Neural cell (in vitro differentiated cells): ENCODE results near the gene DBNDD1. TPM values are rescaled to one million over a fixed set of nuclear protein-coding genes. Genes with fewer than 3 reads are reported as not detected.

Experiments
- H2AFZ ChIP-seq: fragments of 200-600, 300-800 bp; sonication (generic), shearing (Covaris generic); 2 replicates; pipeline ENCODE4 v1.6.0; 2014; ENCODE audit warnings: low read depth, mild to moderate bottlenecking, antibody characterized with exemption, low read length, moderate library complexity
- H3F3A ChIP-seq: fragments of 200-600 bp; shearing (Covaris generic); 2 replicates; pipeline ENCODE4 v1.6.1; 2016; ENCODE audit warnings: mild to moderate bottlenecking, moderate library complexity, mixed read lengths, antibody characterized with exemption, low read length; ENCODE audit not compliant: insufficient read depth, poor library complexity, severe bottlenecking
- H3K27ac ChIP-seq: fragments of 200-600, 300-800 bp; sonication (generic), shearing (Covaris generic); 2 replicates; pipeline ENCODE4 v1.5.1; 2014; ENCODE audit warnings: mild to moderate bottlenecking, low read length, moderate library complexity
- H3K27me3 ChIP-seq: fragments of 300-800, 200-600 bp; sonication (generic), shearing (Covaris generic); 2 replicates; pipeline ENCODE4 v1.6.0; 2014; ENCODE audit warnings: mild to moderate bottlenecking, low read depth, low read length, moderate library complexity; ENCODE audit not compliant: insufficient read depth
- H3K36me3 ChIP-seq: fragments of 300-800, 200-600 bp; sonication (generic), shearing (Covaris generic); 2 replicates; pipeline ENCODE4 v1.5.1; 2014; ENCODE audit warnings: mild to moderate bottlenecking, antibody characterized with exemption, low read length, moderate library complexity; ENCODE audit not compliant: insufficient read depth
- H3K4me2 ChIP-seq: fragments of 300-800, 200-600 bp; sonication (generic), shearing (Covaris generic); 2 replicates; pipeline ENCODE4 v1.6.0; 2014; ENCODE audit warnings: mild to moderate bottlenecking, low read length
- H3K4me3 ChIP-seq: fragments of 300-800, 200-600 bp; sonication (generic), shearing (Covaris generic); 2 replicates; pipeline ENCODE4 v1.5.1; 2014; ENCODE audit warnings: mild to moderate bottlenecking, low read length, moderate library complexity
- H3K79me2 ChIP-seq: fragments of 200-600 bp; shearing (Covaris generic); replicated peaks from 2 replicates; pipeline ENCODE4 v1.6.0; 2014; ENCODE audit warnings: mild to moderate bottlenecking, low read length, moderate library complexity; ENCODE audit not compliant: insufficient read depth
- H3K9ac ChIP-seq: fragments of 300-800, 200-600 bp; sonication (generic), shearing (Covaris generic); 2 replicates; pipeline ENCODE4 v1.6.1; 2016; ENCODE audit warnings: mild to moderate bottlenecking, low read length, mixed read lengths
- H3K9me2 ChIP-seq: fragments of 200-600 bp; shearing (Covaris generic); 2 replicates; pipeline ENCODE4 v1.6.1; 2016; ENCODE audit warnings: mild to moderate bottlenecking, low read length, mixed read lengths; ENCODE audit not compliant: insufficient read depth
- H3K9me3 ChIP-seq: fragments of 200-600, 300-800 bp; sonication (generic), shearing (Covaris generic); 2 replicates; pipeline ENCODE4 v1.6.1; 2016; ENCODE audit warnings: mild to moderate bottlenecking, mixed run types, low read length, moderate library complexity, mixed read lengths
- H4K20me1 ChIP-seq: fragments of 200-600 bp; shearing (Covaris generic); 2 replicates; pipeline ENCODE4 v1.6.1; 2016; ENCODE audit warnings: mild to moderate bottlenecking, mixed run types; ENCODE audit not compliant: insufficient read depth
- EP300 ChIP-seq: fragments of 450-650 bp; conservative IDR thresholded peaks from 2 replicates; pipeline ENCODE4 v1.6.1; 2014; ENCODE audit warnings: antibody characterized with exemption, mild to moderate bottlenecking, moderate library complexity; ENCODE audit not compliant: poor library complexity, severe bottlenecking
- EZH2 ChIP-seq: fragments of 200-600, 300-800 bp; shearing (Covaris generic), sonication (generic); IDR thresholded peaks from 2 replicates; pipeline ENCODE4 v1.6.1; 2014; ENCODE audit warnings: antibody characterized with exemption, low read length, borderline replicate concordance, mild to moderate bottlenecking; ENCODE audit not compliant: insufficient read depth, poor library complexity, severe bottlenecking
- MXI1 ChIP-seq: fragments of 450-650 bp; conservative IDR thresholded peaks from 2 replicates; pipeline ENCODE4 v1.6.1; 2014; ENCODE audit warnings: antibody characterized with exemption, mild to moderate bottlenecking; ENCODE audit not compliant: poor library complexity, severe bottlenecking
- POLR2AphosphoS5 ChIP-seq: IDR thresholded peaks from 2 replicates; pipeline ENCODE4 v1.6.1; 2012
- RAD21 ChIP-seq: fragments of 450-650 bp; conservative IDR thresholded peaks from 2 replicates; pipeline ENCODE4 v1.6.1; 2014; ENCODE audit warnings: antibody characterized with exemption, mild to moderate bottlenecking, moderate library complexity
- SMC3 ChIP-seq: fragments of 450-650 bp; conservative IDR thresholded peaks from 2 replicates; pipeline ENCODE4 v1.6.1; 2014; ENCODE audit warnings: antibody characterized with exemption, mild to moderate bottlenecking, moderate library complexity; ENCODE audit not compliant: poor library complexity
- TAF1 ChIP-seq: IDR thresholded peaks from 2 replicates; pipeline ENCODE4 v1.6.1; 2012; ENCODE audit warnings: low read depth
- polyA plus RNA-seq: library from polyadenylated mRNA; depleted of rRNA; stranded (reverse); fragments of >200 nt; gene quantifications from 2 replicates; pipeline ENCODE4 v1.2.3, GENCODE V29; 2014
- TF ChIP-seq, protein P1 (sequence below): fragments of 450-650 bp; IDR thresholded peaks from 2 replicates; pipeline ENCODE4 v1.5.1; 2014; ENCODE audit warnings: antibody characterized with exemption, mild to moderate bottlenecking, moderate library complexity; ENCODE audit not compliant: poor library complexity, severe bottlenecking
- TF ChIP-seq, protein P2 (sequence below): IDR thresholded peaks from 2 replicates; pipeline ENCODE4 v1.6.1; 2012; ENCODE audit warnings: borderline replicate concordance

Gene DBNDD1
- polyA plus RNA-seq, 1 donor from 2014 or later, result 15.4 TPM

DNA sequence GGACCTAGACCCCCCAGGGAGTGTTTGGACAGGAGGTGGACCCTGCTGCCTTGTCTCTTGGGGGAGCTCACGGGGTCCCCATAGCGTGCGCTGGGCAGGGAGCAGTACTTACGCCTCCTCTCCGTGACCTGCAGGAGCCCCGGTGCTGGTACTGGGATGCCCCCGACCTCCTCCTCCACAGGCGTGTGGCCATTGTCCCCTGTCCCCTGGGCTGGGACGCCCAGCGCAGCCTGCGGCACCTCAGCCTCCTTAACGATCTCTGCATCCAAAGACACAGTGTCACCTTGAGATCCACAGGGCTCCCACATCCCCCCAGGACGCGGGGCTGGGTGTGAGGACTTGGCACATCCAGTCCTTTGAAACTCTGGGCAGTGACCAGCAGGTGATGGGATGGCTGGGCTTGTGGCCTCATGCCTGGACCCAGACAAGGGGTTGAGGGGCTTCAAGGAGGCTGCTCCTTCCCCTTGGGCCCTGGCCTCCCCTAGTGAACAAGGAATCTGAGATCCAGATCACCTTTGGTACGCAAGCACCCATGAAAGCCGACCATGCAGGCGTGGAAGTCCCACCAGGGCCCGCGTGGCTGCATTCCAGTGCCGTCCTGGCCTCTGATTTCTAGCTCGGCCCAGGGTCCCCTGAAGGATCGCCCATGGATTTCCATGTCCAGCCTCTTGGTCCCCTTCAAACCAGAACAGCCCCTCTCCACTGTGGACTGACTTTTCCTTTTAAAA, 9.9 kb downstream of the DBNDD1 start:
- H3K4me3 ChIP-seq, result no peak overlapping the region

DNA sequence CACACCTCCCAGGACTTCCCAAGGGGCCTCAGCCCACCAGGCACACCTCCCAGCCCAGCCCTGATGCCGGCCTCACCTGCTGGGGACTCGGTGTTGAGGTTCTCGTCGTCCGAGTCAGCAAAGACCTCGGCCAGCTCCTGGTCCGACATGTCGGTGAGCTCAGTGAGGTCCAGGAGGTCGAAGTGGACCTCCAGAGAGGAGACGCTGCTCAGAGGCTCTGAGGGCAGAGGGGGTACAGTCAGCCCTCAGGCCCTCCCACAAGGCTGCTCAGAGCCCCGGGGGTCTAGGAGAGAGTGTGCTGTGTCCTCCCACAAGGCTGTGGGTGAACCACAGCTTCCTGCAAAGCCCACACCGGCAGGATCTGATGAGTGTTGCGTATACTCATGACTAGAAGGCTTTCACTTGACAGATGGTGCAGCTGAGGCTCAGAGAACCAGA, 10.5 kb downstream of the DBNDD1 start:
- no peaks in the 10 kb centered on the region for H3K27me3 ChIP-seq
- no peaks in the 10 kb centered on the region for H4K20me1 ChIP-seq
- H3K36me3 ChIP-seq, result no peaks in the 10 kb centered on the region
- H3K4me3 ChIP-seq, result no peak overlapping the region
- no peaks in the 10 kb centered on the region for H3F3A ChIP-seq
- H3K9ac ChIP-seq, result no peak overlapping the region
- no peak overlapping the region for H2AFZ ChIP-seq
- H3K79me2 ChIP-seq, result no peaks in the 10 kb centered on the region
- no peaks in the 10 kb centered on the region for H3K9me2 ChIP-seq
- no peak overlapping the region for H3K27ac ChIP-seq
- TF ChIP-seq MXI1 (no peak), POLR2AphosphoS5 (no peak), TAF1 (no peak), SMC3 (no peak), RAD21 (no peak), EZH2 (no peak), EP300 (no peak)
- TF ChIP-seq, protein P1, sequence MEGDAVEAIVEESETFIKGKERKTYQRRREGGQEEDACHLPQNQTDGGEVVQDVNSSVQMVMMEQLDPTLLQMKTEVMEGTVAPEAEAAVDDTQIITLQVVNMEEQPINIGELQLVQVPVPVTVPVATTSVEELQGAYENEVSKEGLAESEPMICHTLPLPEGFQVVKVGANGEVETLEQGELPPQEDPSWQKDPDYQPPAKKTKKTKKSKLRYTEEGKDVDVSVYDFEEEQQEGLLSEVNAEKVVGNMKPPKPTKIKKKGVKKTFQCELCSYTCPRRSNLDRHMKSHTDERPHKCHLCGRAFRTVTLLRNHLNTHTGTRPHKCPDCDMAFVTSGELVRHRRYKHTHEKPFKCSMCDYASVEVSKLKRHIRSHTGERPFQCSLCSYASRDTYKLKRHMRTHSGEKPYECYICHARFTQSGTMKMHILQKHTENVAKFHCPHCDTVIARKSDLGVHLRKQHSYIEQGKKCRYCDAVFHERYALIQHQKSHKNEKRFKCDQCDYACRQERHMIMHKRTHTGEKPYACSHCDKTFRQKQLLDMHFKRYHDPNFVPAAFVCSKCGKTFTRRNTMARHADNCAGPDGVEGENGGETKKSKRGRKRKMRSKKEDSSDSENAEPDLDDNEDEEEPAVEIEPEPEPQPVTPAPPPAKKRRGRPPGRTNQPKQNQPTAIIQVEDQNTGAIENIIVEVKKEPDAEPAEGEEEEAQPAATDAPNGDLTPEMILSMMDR, result no peak
- TF ChIP-seq, protein P2, sequence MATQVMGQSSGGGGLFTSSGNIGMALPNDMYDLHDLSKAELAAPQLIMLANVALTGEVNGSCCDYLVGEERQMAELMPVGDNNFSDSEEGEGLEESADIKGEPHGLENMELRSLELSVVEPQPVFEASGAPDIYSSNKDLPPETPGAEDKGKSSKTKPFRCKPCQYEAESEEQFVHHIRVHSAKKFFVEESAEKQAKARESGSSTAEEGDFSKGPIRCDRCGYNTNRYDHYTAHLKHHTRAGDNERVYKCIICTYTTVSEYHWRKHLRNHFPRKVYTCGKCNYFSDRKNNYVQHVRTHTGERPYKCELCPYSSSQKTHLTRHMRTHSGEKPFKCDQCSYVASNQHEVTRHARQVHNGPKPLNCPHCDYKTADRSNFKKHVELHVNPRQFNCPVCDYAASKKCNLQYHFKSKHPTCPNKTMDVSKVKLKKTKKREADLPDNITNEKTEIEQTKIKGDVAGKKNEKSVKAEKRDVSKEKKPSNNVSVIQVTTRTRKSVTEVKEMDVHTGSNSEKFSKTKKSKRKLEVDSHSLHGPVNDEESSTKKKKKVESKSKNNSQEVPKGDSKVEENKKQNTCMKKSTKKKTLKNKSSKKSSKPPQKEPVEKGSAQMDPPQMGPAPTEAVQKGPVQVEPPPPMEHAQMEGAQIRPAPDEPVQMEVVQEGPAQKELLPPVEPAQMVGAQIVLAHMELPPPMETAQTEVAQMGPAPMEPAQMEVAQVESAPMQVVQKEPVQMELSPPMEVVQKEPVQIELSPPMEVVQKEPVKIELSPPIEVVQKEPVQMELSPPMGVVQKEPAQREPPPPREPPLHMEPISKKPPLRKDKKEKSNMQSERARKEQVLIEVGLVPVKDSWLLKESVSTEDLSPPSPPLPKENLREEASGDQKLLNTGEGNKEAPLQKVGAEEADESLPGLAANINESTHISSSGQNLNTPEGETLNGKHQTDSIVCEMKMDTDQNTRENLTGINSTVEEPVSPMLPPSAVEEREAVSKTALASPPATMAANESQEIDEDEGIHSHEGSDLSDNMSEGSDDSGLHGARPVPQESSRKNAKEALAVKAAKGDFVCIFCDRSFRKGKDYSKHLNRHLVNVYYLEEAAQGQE, result no peak
- no peak overlapping the region for H3K4me2 ChIP-seq
- H3K9me3 ChIP-seq, result no peaks in the 10 kb centered on the region

More for the DNA sequence above, 9.9 kb downstream of the DBNDD1 start:
- H3K9me2 ChIP-seq, result no peaks in the 10 kb centered on the region
- no peak overlapping the region for H3K9ac ChIP-seq
- no peaks in the 10 kb centered on the region for H3F3A ChIP-seq
- H3K79me2 ChIP-seq, result no peaks in the 10 kb centered on the region
- H3K27ac ChIP-seq, result no peak overlapping the region
- no peaks in the 10 kb centered on the region for H3K9me3 ChIP-seq
- no peak overlapping the region for H2AFZ ChIP-seq
- no peaks in the 10 kb centered on the region for H3K36me3 ChIP-seq
- no peaks in the 10 kb centered on the region for H4K20me1 ChIP-seq
- H3K27me3 ChIP-seq, result no peaks in the 10 kb centered on the region
- TF ChIP-seq MXI1 (no peak), RAD21 (no peak), SMC3 (no peak), POLR2AphosphoS5 (no peak), EP300 (no peak), TAF1 (no peak), EZH2 (no peak)
- TF ChIP-seq, protein P2, result no peak
- TF ChIP-seq, protein P1, result no peak
- no peak overlapping the region for H3K4me2 ChIP-seq
